Keratinocyte (primary cell): ENCODE measurements around the gene EPHA1.

Experiments used
- EZH2 ChIP-seq: IDR thresholded peaks from one replicate; pipeline ENCODE4 v1.6.1; 2012; ENCODE audit warnings: inconsistent platforms, mild to moderate bottlenecking, low read length, moderate library complexity
- TF ChIP-seq, protein P1 (sequence below), 3 experiments: IDR thresholded peaks in 1 of 3; conservative IDR thresholded peaks in 1 of 3; optimal IDR thresholded peaks in 1 of 3; 2 replicates in 2 of 3; 3 replicates in 1 of 3; pipeline versions ENCODE3 to v1.5.1; 2011; ENCODE audit warnings: low read length in 3 of 3, mild to moderate bottlenecking in 3 of 3, moderate library complexity in 2 of 3, control low read depth in 1 of 3, inconsistent platforms in 1 of 3; ENCODE audit not compliant: insufficient read depth in 2 of 3; ENCODE audit errors: extremely low read depth in 1 of 3

DNA sequence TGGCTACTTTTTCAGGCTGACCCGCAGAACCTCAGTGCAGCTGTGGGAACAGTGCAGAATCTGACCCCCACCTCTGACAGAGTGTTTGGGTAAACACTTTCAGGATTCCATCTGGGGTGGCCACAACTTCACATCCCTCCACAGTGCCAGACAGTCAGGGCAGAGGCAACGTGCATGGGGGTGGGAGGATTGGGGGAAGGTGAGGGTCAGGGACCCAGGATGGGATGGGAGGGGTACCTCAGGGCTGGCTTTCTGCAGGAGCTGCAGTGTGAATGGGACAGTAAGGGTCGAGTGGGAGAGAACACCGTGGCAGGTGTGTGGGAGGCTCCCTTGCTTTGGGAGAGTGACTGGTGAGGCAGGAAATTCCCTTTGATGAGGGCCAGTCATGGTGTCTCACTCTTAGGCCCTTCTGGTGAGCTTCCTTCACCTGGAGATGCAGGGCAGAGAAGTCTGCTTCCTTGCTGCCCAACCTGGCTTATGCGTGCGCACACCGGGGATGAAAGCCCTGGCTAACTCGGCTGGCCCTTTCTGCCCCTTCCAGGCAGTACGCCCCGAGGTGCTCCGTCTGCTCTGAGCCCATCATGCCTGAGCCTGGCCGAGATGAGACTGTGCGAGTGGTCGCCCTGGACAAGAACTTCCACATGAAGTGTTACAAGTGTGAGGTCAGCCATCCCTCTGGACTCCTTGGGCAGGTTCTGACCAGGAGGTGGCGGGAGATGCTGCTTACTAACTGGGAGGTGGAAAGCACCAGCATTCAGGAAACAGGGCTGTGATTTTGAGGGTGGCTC lies 19.1 kb downstream of the EPHA1 start:
- TF ChIP-seq, protein P1, sequence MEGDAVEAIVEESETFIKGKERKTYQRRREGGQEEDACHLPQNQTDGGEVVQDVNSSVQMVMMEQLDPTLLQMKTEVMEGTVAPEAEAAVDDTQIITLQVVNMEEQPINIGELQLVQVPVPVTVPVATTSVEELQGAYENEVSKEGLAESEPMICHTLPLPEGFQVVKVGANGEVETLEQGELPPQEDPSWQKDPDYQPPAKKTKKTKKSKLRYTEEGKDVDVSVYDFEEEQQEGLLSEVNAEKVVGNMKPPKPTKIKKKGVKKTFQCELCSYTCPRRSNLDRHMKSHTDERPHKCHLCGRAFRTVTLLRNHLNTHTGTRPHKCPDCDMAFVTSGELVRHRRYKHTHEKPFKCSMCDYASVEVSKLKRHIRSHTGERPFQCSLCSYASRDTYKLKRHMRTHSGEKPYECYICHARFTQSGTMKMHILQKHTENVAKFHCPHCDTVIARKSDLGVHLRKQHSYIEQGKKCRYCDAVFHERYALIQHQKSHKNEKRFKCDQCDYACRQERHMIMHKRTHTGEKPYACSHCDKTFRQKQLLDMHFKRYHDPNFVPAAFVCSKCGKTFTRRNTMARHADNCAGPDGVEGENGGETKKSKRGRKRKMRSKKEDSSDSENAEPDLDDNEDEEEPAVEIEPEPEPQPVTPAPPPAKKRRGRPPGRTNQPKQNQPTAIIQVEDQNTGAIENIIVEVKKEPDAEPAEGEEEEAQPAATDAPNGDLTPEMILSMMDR (optimal IDR thresholded peaks at IDR 0.05 in 1 of 3, IDR thresholded peaks at IDR 0.05 in 1 of 3, conservative IDR thresholded peaks at IDR 0.05 in 1 of 3; ENCODE audit: extremely low read depth in 1 of 3, insufficient read depth in 2 of 3, low read length in 3 of 3): no peak
- no peak for TF ChIP-seq EZH2
